Central memory CD8-positive, alpha-beta T cell (primary cell): ENCODE data around the gene CORO6.
A peak's percentile ranks its signal among the peaks of the same experiment; 100 is the strongest.

Source experiments
- ATAC-seq: fragments of 150-1000 bp; cut with Tn5 transposase; replicated peaks from 2 replicates; pipeline ENCODE4 v1.10.0; 2022; ENCODE audit warnings: mild to moderate bottlenecking, moderate FRiP score, moderate number of reproducible peaks; ENCODE audit not compliant: poor library complexity, severe bottlenecking; ENCODE audit errors: extremely low read depth
- DNase-seq, 2 donors: peaks; one replicate each; pipeline ENCODE4 v3.0.0; 2021; ENCODE audit warnings: low spot score in 2 of 2
- H3K27ac Mint-ChIP-seq: one replicate; pipeline ENCODE4 v1.8.0; 2022; ENCODE audit warnings: low read depth, mild to moderate bottlenecking, moderate library complexity, mixed read lengths
- H3K27me3 Mint-ChIP-seq: one replicate; pipeline ENCODE4 v1.8.0; 2022; ENCODE audit warnings: mixed read lengths
- H3K36me3 Mint-ChIP-seq: one replicate; pipeline ENCODE4 v1.8.0; 2022; ENCODE audit warnings: mild to moderate bottlenecking, moderate library complexity, mixed read lengths; ENCODE audit not compliant: insufficient read depth
- H3K4me1 Mint-ChIP-seq: one replicate; pipeline ENCODE4 v1.8.0; 2022; ENCODE audit warnings: mixed read lengths
- H3K4me3 Mint-ChIP-seq: one replicate; pipeline ENCODE4 v1.8.0; 2022; ENCODE audit warnings: mild to moderate bottlenecking, moderate library complexity, mixed read lengths
- H3K9me3 Mint-ChIP-seq: one replicate; pipeline ENCODE4 v1.8.0; 2022; ENCODE audit warnings: mixed read lengths

The CORO6 gene

DNA sequence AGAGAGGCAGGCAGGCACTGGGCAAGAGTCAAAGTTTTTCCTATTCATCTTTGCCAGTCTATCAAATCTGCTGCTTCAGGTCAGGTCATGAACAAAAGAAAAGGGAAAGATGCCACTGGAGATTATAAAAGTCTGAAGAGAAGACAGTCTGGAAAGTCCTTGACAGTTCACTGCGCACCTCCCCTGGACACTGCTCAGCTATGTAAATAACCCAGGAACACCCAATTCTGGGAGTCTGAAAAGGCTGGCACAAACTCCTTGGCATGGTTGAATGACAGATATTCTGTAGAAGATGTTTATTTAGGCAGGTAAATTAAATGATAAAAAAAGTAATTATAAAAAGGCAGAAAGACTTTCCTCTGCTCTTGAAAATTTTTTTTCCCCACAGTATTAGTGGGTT lies 5.2 kb upstream of the CORO6 start:
- H3K27ac Mint-ChIP-seq: peak overlapping the region; percentile 82
- no peak for ATAC-seq

DNA sequence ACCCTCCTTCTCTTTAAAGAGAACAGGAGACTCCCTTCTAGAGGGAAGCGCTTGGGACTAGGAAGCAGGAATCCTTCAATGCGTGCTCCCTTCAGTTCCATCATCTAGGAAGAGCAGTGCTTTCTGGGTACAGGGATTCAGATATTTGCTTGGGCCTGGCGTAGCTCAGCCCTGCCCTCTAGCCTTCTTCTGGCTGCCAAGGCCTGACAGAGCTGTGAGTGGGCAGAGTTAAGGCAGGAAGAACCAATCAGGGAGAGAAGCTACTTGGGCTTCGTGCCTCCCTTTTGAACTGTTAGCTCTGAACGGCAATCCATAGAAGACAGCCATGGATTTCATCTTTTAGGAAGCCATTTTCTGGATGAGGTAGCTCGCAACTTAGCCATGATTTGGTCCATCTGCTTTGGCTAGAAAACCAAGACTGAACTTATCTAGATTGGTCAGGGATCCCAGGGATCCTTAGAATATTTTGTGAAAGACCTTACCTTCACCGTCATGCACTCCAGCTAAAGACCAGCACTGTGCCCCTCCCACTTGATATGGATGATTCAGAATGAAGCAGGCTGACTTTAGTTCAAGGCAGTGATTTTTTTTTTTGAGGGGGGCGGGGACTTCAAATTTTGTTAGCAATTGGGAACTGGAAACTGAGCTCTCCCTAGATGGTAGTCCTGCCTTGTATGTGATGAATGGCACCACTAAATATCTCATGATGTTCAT lies 2.5 kb upstream of the CORO6 start:
- no peak overlapping the region for H3K4me3 Mint-ChIP-seq
- ATAC-seq (no peak), DNase-seq (no peak)
- no peaks in the 10 kb centered on the region for H3K9me3 Mint-ChIP-seq
- peaks cover 20% of the 10 kb centered on the region for H3K36me3 Mint-ChIP-seq
- peak overlapping the region; percentile 36 for H3K27ac Mint-ChIP-seq
- H3K27me3 Mint-ChIP-seq: no peaks in the 10 kb centered on the region
- H3K4me1 Mint-ChIP-seq: peaks cover 36% of the 10 kb centered on the region

More for the DNA sequence above, 5.2 kb upstream of the CORO6 start:
- Mint-ChIP-seq H3K27me3 (no peaks in the 10 kb centered on the region), H3K4me3 (no peak overlapping the region), H3K4me1 (peaks cover 41% of the 10 kb centered on the region), H3K36me3 (peaks cover 34% of the 10 kb centered on the region), H3K9me3 (no peaks in the 10 kb centered on the region)
- DNase-seq: no peak

DNA sequence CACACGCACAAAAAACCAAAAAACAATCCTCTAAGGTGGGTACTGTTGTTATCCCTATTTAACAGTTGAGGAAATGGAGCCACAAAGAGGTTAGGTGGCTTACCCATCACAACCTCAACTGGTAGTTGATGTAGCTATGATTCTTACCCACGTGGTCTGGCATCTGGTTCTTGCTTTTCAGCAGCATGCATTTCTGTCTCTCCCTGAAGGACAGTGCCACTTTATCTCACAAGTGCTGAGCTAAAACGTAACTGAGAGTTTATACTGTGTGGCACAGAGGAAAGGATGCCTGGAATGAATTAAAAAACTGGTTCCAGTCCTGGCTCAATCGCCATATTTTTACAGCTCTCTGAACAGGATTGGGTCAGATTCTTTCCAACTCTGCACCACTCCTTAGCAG lies 1.9 kb upstream of the CORO6 start:
- Mint-ChIP-seq H3K27ac (no peak overlapping the region), H3K36me3 (peaks cover 22% of the 10 kb centered on the region), H3K27me3 (no peaks in the 10 kb centered on the region), H3K9me3 (no peaks in the 10 kb centered on the region), H3K4me3 (no peak overlapping the region), H3K4me1 (peaks cover 36% of the 10 kb centered on the region)
- DNase-seq (no peak), ATAC-seq (no peak)

DNA sequence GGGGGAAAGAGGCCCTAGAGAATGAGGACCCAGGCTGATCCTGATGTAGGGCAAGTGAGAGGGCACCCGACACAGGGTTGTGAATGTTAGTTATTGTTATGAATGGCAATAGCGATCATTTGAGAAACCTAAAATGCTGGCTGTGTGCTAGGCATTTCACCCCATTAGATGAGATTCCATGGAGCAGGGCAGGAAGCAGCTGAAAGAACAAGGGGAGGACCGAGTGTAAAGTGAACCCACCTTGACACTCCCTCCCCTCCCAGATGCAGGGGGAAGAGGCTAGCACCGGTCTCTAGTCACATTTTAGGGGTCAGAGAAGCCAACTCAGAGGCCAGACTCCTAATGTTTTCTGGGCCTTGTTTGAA lies 553 bp upstream of the CORO6 start:
- ATAC-seq: no peak
- peaks cover 30% of the 10 kb centered on the region for H3K4me1 Mint-ChIP-seq
- peaks cover 14% of the 10 kb centered on the region for H3K36me3 Mint-ChIP-seq
- H3K27me3 Mint-ChIP-seq: no peaks in the 10 kb centered on the region
- H3K4me3 Mint-ChIP-seq: peak overlapping the region; percentile 71
- no peak for DNase-seq
- peak overlapping the region; percentile 44 for H3K27ac Mint-ChIP-seq
- H3K9me3 Mint-ChIP-seq: no peaks in the 10 kb centered on the region

DNA sequence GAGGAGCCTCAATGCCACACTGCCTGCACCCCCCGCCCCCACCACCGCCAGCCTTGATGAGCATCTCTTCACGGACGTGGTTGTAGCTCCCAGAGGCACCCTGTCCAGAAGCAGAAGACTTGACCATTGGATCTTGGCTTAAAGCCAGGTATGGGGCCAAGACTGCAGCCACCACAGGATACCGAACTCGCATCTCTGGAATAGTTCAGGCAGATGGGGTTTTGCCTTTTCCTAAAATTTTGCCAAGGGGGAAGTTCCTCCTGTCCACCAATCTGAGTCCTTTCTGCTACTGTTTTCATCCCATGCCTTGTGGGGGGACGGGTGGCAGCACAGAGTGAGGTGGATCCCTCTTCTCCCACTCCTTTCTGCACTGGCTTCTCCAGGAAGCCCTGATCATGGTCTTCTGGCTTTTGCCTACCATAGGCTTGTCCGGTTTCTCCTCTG lies 939 bp downstream of the CORO6 start:
- Mint-ChIP-seq H3K4me3 (peak overlapping the region; percentile 71), H3K4me1 (peaks cover 31% of the 10 kb centered on the region), H3K36me3 (peaks cover 11% of the 10 kb centered on the region), H3K27ac (no peak overlapping the region), H3K27me3 (no peaks in the 10 kb centered on the region), H3K9me3 (no peaks in the 10 kb centered on the region)
- DNase-seq (no peak), ATAC-seq (no peak)

DNA sequence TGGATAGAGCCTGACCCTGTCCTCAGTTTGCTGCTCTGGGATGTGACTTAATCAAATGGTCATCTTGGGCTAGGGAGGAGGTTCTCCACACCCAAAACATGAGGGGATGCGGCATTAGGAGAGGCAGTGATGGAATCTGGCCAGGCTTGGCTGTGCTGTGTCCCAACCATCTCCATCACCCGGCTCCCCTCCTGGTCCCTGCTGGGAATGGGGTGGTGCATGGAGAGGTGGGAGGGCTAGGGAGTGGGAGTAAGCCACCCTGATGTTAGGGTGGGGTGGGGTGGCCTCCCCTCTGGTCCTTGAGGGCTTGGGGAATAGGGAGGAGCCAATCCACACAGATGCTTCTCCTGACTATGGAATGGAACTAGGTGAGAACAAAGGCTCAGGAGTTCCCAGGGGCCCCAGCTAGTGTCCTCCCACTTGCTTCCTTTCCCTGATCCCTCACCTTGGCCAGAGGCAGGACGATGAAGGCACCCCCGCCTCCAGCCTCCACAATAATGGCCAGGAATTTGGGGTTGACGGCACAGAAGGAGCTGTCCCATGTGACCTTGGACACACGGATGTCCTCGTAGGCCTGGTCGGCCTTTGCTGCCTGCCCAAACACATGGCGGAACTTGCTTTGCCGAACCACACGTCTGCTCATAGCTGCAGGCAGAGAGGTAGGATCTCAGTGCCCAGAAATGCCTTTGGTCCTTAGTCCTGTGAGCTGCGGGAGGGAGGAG lies 1.8 kb downstream of the CORO6 start:
- H3K27me3 Mint-ChIP-seq: no peaks in the 10 kb centered on the region
- peaks cover 8% of the 10 kb centered on the region for H3K36me3 Mint-ChIP-seq
- H3K4me1 Mint-ChIP-seq: peaks cover 39% of the 10 kb centered on the region
- peak overlapping the region; percentile 71 for H3K4me3 Mint-ChIP-seq
- H3K9me3 Mint-ChIP-seq: no peaks in the 10 kb centered on the region
- no peak for ATAC-seq
- no peak overlapping the region for H3K27ac Mint-ChIP-seq
- no peak for DNase-seq

DNA sequence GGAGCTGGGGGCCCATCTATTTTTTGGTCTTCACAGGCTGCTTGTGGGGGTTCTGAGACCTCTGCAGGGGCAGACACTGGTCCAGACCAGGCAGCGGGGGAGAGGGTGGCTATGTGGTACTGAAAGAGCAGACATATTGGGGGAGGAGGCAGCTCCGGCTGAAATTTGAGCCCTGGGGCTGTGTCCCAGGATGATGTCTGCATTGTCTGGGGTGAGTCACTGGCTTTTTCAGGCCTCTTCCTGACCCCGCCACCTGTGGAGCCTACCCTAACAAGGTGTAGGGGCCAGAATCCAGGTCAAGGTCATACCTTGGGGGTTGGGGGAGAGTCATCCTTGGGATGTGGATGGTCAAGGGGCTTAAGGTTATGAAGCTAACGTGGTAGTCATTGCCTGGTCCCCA lies 2.4 kb downstream of the CORO6 start:
- H3K27ac Mint-ChIP-seq: no peak overlapping the region
- no peaks in the 10 kb centered on the region for H3K27me3 Mint-ChIP-seq
- no peaks in the 10 kb centered on the region for H3K9me3 Mint-ChIP-seq
- H3K36me3 Mint-ChIP-seq: peaks cover 6% of the 10 kb centered on the region
- no peak for DNase-seq
- no peak for ATAC-seq
- peaks cover 46% of the 10 kb centered on the region for H3K4me1 Mint-ChIP-seq
- no peak overlapping the region for H3K4me3 Mint-ChIP-seq

DNA sequence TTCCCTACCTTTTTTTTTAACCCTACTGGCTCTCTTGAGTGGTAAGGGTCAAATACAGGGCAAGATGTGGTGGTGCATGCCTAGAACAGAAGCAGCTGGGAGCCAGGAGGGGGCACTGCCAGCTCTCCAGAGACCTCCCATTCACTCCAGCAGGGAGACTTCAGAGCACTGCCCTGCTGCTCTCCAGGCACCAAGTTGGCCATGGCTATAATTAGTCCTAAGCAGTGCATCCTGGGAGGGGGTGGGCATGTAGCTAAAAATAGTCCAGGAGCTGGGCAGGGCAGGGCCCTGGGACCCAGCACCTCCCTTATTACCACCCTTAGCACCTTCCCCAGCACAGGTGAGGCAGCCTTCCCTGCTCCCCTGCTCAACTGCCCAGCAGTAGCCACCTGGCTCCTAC lies 3.5 kb downstream of the CORO6 start:
- Mint-ChIP-seq H3K4me1 (peaks cover 54% of the 10 kb centered on the region), H3K4me3 (no peak overlapping the region), H3K27me3 (no peaks in the 10 kb centered on the region), H3K9me3 (no peaks in the 10 kb centered on the region), H3K27ac (no peak overlapping the region), H3K36me3 (peaks cover 6% of the 10 kb centered on the region)
- DNase-seq (no peak), ATAC-seq (no peak)

DNA sequence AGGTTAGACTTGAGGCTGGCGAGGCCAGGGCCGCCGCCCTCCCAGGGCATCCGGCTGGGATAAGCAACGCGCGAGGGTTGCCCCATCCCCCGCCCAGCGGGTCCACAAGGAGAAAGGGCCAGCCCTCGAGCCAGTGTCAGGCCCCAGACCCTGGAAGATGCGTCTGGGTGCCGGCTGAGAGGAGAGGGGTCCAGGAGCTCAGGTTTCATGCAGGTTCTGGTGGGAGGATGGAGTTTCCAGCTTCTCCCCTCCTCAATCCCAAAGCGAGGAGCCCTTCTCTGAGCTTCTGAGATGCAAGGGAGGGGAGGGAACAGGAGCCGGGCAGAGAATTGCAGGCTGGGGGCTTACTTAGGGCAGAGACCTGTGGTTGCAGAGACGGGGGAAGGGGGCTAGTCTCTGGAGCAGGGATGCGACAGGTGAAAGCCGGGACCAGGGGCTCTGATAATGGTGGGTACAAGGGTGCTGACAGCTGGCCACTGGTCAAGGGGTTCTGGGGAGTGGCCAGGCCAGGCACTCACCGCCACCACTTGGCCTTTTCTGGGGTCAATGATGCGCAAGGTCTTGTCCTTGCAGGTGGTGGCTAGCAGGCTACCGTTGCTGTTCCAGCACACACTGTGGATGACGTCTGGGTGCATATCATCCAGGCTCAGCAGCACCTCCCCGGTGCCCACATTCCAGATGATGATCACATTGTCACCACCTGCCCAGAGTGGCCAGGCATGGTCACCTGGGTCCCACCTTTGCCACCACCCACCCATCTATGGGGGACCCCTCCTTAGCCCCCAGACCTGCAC lies 4.2 kb downstream of the CORO6 start:
- no peaks in the 10 kb centered on the region for H3K9me3 Mint-ChIP-seq
- no peak for DNase-seq
- no peak for ATAC-seq
- H3K27me3 Mint-ChIP-seq: no peaks in the 10 kb centered on the region
- peak overlapping the region; percentile 85 for H3K4me3 Mint-ChIP-seq
- H3K27ac Mint-ChIP-seq: no peak overlapping the region
- peaks cover 6% of the 10 kb centered on the region for H3K36me3 Mint-ChIP-seq
- H3K4me1 Mint-ChIP-seq: peaks cover 56% of the 10 kb centered on the region

DNA sequence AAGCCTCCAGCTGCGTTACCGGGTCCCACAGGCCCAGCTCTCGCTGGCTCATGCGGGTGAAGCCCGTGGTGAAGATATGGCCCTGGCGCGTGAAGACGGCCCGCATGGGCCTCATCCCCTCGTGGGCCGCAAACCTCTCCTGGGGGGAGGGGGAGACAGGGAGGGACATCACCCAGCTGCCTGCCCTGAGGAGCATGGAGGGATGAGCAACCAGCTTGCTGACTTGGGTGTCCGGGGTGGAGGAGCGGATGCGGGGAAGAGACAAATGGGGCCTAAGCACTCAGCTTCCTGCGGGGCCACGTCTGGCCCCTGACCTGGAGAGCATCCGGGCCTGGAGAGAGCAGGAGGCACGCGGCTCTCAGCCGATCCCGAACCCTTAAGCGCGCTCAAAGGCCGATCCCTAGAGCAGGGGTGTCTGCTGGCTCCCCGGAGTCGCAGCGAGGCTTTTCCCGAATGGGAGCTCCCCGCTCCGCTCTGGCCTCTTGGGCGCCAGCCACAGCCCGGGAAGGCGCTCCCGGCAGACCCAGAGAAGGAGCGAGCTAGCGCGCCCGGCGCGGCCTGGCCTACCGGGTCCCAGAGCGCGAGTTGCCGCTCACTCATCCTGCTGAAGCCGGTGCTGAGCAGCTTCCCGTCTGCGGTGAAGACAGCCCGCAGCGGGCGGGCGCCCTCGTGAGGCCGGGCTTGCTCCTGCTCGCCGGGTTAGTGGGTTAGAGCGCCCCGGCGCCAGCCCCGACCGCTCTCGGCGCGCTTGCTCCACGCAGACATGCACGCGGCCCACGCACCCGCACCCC lies 5.0 kb downstream of the CORO6 start:
- ATAC-seq (peak; percentile 58), DNase-seq (peak; percentile 80 to 81)
- H3K36me3 Mint-ChIP-seq: peaks cover 6% of the 10 kb centered on the region
- H3K4me3 Mint-ChIP-seq: peak overlapping the region; percentile 85
- peak overlapping the region; percentile 70 for H3K27ac Mint-ChIP-seq
- H3K27me3 Mint-ChIP-seq: no peaks in the 10 kb centered on the region
- no peaks in the 10 kb centered on the region for H3K9me3 Mint-ChIP-seq
- peaks cover 48% of the 10 kb centered on the region for H3K4me1 Mint-ChIP-seq

DNA sequence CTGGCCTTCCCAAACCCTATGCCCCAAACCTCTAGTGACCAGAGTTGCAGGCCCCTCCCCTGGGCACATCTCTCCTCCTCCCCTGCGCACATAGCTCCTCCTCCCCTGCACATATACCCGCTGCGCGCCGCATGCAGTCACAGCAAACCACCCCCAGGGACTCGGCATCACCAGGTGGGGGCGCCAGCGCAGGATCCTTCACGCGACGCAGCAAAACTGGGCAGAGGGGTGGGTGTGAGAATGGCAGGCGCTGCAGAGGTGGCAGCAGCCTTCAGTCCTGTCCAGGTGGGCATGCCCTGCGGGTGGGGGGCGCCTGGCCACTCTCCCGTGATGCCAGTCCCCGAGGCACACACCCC lies 5.6 kb downstream of the CORO6 start:
- peaks cover 45% of the 10 kb centered on the region for H3K4me1 Mint-ChIP-seq
- no peaks in the 10 kb centered on the region for H3K27me3 Mint-ChIP-seq
- H3K4me3 Mint-ChIP-seq: peak overlapping the region; percentile 85
- ATAC-seq (peak; percentile 63), DNase-seq (peak; percentile 87 to 90)
- peaks cover 4% of the 10 kb centered on the region for H3K36me3 Mint-ChIP-seq
- no peaks in the 10 kb centered on the region for H3K9me3 Mint-ChIP-seq
- peak overlapping the region; percentile 70 for H3K27ac Mint-ChIP-seq
